Spleen (tissue), 11 donors: Measurements from ENCODE around the gene KDR. TPM values are rescaled to one million over a fixed set of nuclear protein-coding genes. Genes with fewer than 3 reads are reported as not detected.

Source experiments
- DNase-seq: peaks from one replicate; pipeline ENCODE4 v3.0.0-alpha.2; 2020
- H3K27ac ChIP-seq, 8 donors: fragments of 200-600 bp; sonication (generic) in 7 of 8; 1 replicate in 4 of 8; 2 replicates in 4 of 8; pipeline versions ENCODE4 v1.5.0 to v1.8.0; 2016 to 2021; ENCODE audit warnings: inconsistent platforms in 4 of 8, mild to moderate bottlenecking in 4 of 8, moderate library complexity in 1 of 8
- H3K27me3 ChIP-seq, 7 donors: fragments of 200-600 bp; sonication (generic) in 6 of 7; replicated peaks in 1 of 7; 1 replicate in 4 of 7; 2 replicates in 3 of 7; pipeline versions ENCODE4 v1.5.0 to v1.8.0; 2016 to 2021; ENCODE audit warnings: inconsistent platforms in 3 of 7, mild to moderate bottlenecking in 1 of 7
- H3K36me3 ChIP-seq, 6 donors: fragments of 200-600 bp; sonication (generic) in 5 of 6; 1 replicate in 4 of 6; 2 replicates in 2 of 6; pipeline versions ENCODE4 v1.5.0 to v1.8.0; 2016 to 2021; ENCODE audit warnings: inconsistent platforms in 2 of 6
- H3K4me1 ChIP-seq, 6 donors: fragments of 200-600 bp; sonication (generic) in 5 of 6; 1 replicate in 3 of 6; 2 replicates in 3 of 6; pipeline versions ENCODE4 v1.5.0 to v1.8.0; 2016 to 2021; ENCODE audit warnings: inconsistent platforms in 3 of 6
- H3K4me3 ChIP-seq, 8 donors: fragments of 200-600 bp; sonication (generic) in 7 of 8; 1 replicate in 4 of 8; 2 replicates in 4 of 8; pipeline versions ENCODE4 v1.5.0 to v1.8.0; 2016 to 2021; ENCODE audit warnings: inconsistent platforms in 4 of 8, mild to moderate bottlenecking in 4 of 8, moderate library complexity in 2 of 8
- H3K9me3 ChIP-seq, 8 donors: fragments of 200-600 bp; sonication (generic) in 7 of 8; 1 replicate in 4 of 8; 2 replicates in 4 of 8; pipeline versions ENCODE4 v1.5.0 to v1.8.0; 2016 to 2021; ENCODE audit warnings: inconsistent platforms in 4 of 8
- POLR2A ChIP-seq, 3 donors: fragments of 450-650 bp; IDR thresholded peaks; one replicate each; pipeline ENCODE4 v1.5.1; 2017; ENCODE audit warnings: antibody characterized with exemption in 3 of 3, mild to moderate bottlenecking in 1 of 3
- POLR2AphosphoS5 ChIP-seq, 3 donors: sonication (generic); formaldehyde crosslinking; IDR thresholded peaks; one replicate each; pipeline ENCODE4 v1.5.1; 2017; ENCODE audit warnings: antibody characterized with exemption in 3 of 3
- WGBS, 5 donors: extraction: QIAGEN DNeasy Blood & Tissue Kit in 3 of 5; methylation state at CpG; one replicate each; pipeline versions ENCODE4 v1.1.5 to v1.1.7; 2013 to 2018; 5-methylcytosine and 5-hydroxymethylcytosine counted together
- intact Hi-C: fragments of 100-400 bp; cut with DNase I; formaldehyde crosslinking; loops from one replicate; pipeline ENCODE4 v1.15.0; 2023; ENCODE audit warnings: low total_unique reads
- polyA plus RNA-seq, 3 donors: library from polyadenylated mRNA; stranded (reverse); fragments of 200-250 nt; gene quantifications; one replicate each; pipeline ENCODE4 v1.2.1, GENCODE V29; 2013
- total RNA-seq, 7 donors: library from RNA; depleted of rRNA in 3 of 7; stranded (reverse); fragments of >200 nt in 3 of 7; fragmentation: NEBNext Ultra II Directional in 4 of 7; extraction: Animal tissue kit (Norgen Biotek cat#: 25700) in 4 of 7; gene quantifications; one replicate each; pipeline versions ENCODE4 v1.1.0 to v1.2.1, GENCODE V29; 2016 to 2021
- TF ChIP-seq, protein P1 (sequence below), 11 experiments: fragments of 200-600 bp in 7 of 11; fragments of 450-650 bp in 4 of 11; sonication (generic) in 4 of 11; IDR thresholded peaks in 8 of 11; conservative IDR thresholded peaks in 3 of 11; 1 replicate in 7 of 11; 2 replicates in 4 of 11; pipeline versions ENCODE4 v1.4.0 to v1.8.0; 2016 to 2021; ENCODE audit warnings: antibody characterized with exemption in 11 of 11, inconsistent platforms in 4 of 11, mild to moderate bottlenecking in 1 of 11
- donor health status: healthy with polysubstance abuse.
- donor health status: DM: no; HTN: no; CAD: no; lungs with moderate emphysema.
- donor health status: DM: no; HTN: no; CAD: no.
- donor health status: Bipolar disorder and iron deficiency.
- donor health status: healthy.
- donor health status: DM: no; HTN: no; CAD: no.
- donor health status: DM: yes; HTN: yes; CAD: no.

Gene KDR
- total and polyA plus RNA-seq, 10 donors, result 1.2 to 25.0 (median 19.0) TPM

DNA sequence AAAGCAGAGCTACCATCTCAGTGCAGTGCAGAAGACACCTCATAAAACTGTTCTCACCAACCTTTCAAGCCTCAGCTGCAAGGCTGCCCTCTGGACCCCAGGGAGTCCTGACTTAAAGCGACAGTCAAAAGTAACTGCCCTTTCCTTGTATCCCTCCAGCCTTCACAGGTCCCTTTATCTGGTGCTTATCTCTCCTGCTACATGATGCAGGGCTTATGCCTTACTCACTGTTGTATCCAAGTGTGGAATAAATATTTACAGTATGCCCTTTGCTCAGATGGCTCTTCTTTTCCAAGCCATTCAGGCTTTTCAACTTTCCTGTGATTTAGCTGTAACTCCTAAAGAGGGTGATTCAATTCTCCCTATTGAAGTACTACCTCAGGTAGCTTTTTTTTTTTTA is 92.6 kb downstream of the KDR start:
- 84 to 100% (median 93%) methylated on average over 1 of the region's 1 CpG for WGBS, 5 donors
- H3K9me3 ChIP-seq, result no peaks in the 10 kb centered on the region
- DNase-seq, result no peak
- no peaks in the 10 kb centered on the region for H3K4me1 ChIP-seq
- H3K27me3 ChIP-seq, result peaks cover 0 to 21% (median 0%) of the 10 kb centered on the region in 7 donors
- H3K27ac ChIP-seq, result no peak overlapping the region
- intact Hi-C loops, result no loop called here
- no peaks in the 10 kb centered on the region for H3K36me3 ChIP-seq
- TF ChIP-seq, protein P1, sequence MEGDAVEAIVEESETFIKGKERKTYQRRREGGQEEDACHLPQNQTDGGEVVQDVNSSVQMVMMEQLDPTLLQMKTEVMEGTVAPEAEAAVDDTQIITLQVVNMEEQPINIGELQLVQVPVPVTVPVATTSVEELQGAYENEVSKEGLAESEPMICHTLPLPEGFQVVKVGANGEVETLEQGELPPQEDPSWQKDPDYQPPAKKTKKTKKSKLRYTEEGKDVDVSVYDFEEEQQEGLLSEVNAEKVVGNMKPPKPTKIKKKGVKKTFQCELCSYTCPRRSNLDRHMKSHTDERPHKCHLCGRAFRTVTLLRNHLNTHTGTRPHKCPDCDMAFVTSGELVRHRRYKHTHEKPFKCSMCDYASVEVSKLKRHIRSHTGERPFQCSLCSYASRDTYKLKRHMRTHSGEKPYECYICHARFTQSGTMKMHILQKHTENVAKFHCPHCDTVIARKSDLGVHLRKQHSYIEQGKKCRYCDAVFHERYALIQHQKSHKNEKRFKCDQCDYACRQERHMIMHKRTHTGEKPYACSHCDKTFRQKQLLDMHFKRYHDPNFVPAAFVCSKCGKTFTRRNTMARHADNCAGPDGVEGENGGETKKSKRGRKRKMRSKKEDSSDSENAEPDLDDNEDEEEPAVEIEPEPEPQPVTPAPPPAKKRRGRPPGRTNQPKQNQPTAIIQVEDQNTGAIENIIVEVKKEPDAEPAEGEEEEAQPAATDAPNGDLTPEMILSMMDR (IDR thresholded peaks at IDR 0.05 in 8 of 11, conservative IDR thresholded peaks at IDR 0.05 in 3 of 11), result no peak
- TF ChIP-seq POLR2A (IDR thresholded peaks at IDR 0.05) (no peak), POLR2AphosphoS5 (IDR thresholded peaks at IDR 0.05) (no peak)
- no peak overlapping the region for H3K4me3 ChIP-seq

DNA sequence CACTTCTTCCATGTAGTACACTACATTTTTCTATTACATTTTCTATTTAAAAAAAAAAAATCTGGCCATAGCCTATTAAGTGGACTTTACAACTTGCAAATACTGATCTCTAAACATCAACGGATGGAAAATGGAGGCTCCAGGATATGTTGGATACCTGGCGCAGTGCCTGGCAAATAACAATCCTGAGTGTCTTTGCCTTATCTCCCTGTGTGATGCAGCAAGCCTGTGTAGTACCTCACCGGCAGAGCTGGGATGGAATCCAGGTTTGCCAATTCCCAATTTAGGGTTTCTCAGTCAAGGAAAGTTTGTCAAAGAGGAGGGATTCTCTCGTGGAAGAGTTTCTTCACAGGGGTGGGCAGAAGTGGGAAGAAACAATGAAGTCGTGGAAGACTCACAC is 93.2 kb downstream of the KDR start:
- no peaks in the 10 kb centered on the region for H3K36me3 ChIP-seq
- no peaks in the 10 kb centered on the region for H3K4me1 ChIP-seq
- TF ChIP-seq POLR2AphosphoS5 (IDR thresholded peaks at IDR 0.05) (no peak), POLR2A (IDR thresholded peaks at IDR 0.05) (no peak)
- TF ChIP-seq, protein P1 (IDR thresholded peaks at IDR 0.05 in 8 of 11, conservative IDR thresholded peaks at IDR 0.05 in 3 of 11), result no peak
- no peak overlapping the region for H3K4me3 ChIP-seq
- H3K27ac ChIP-seq, result no peak overlapping the region
- peaks cover 0 to 21% (median 0%) of the 10 kb centered on the region in 7 donors for H3K27me3 ChIP-seq
- no peaks in the 10 kb centered on the region for H3K9me3 ChIP-seq
- 82 to 90% (median 87%) methylated on average over 5 of the region's 5 CpGs for WGBS, 5 donors
- DNase-seq, result no peak
- intact Hi-C loops, result no loop called here

DNA sequence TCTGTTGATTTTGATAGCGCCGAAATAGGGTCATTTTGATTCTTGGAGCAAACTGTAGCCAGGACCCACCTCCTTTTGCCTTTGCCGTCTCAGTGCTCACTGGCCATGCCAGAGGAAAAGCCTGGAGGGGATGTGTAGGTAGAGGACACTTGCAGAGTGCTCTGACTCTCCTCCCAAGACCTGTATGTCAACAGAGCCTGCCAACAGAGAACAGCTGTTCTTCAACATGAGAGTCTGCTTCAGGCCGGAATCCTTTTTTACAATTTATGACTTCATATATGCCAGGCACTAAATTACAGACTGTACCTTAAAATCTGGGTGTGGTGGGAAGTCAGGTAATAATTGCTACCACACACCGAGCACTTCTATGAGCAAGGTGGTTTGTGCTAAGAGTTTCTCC is 94.2 kb downstream of the KDR start:
- H3K27me3 ChIP-seq, result peaks cover 0 to 21% (median 0%) of the 10 kb centered on the region in 7 donors
- no peak overlapping the region for H3K4me3 ChIP-seq
- 82 to 94% (median 90%) methylated on average over 5 of the region's 5 CpGs for WGBS, 5 donors
- no peak overlapping the region for H3K27ac ChIP-seq
- intact Hi-C loops, result no loop called here
- no peaks in the 10 kb centered on the region for H3K4me1 ChIP-seq
- H3K36me3 ChIP-seq, result no peaks in the 10 kb centered on the region
- TF ChIP-seq, protein P1 (IDR thresholded peaks at IDR 0.05 in 8 of 11, conservative IDR thresholded peaks at IDR 0.05 in 3 of 11), result no peak
- TF ChIP-seq POLR2A (IDR thresholded peaks at IDR 0.05) (no peak), POLR2AphosphoS5 (IDR thresholded peaks at IDR 0.05) (no peak)
- DNase-seq, result no peak
- H3K9me3 ChIP-seq, result no peaks in the 10 kb centered on the region

DNA sequence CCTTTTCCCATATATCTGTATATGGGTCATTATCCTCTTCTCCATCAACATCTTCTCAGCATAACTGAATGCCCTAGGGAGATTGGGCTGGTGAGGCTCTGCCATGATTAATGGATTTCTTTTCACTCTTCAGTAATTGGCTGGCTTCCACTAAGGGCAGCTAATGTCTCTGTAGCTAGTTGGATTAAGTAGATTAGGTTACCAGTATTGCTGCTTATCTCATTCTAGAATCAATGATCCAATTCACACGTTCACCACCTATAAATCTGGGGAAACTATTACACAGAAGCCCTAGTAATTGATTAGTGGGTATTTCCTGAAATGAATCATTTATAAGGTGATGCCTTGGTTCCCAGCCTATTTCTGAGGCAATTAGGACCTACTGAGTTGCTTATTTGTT is 94.8 kb downstream of the KDR start:
- intact Hi-C loops, result no loop called here
- Histone ChIP-seq H3K4me3 (no peak overlapping the region), H3K4me1 (no peaks in the 10 kb centered on the region), H3K27ac (no peak overlapping the region), H3K27me3 (peaks cover 0 to 21% (median 0%) of the 10 kb centered on the region in 7 donors), H3K36me3 (no peaks in the 10 kb centered on the region), H3K9me3 (no peaks in the 10 kb centered on the region)
- WGBS, 5 donors, result 50 to 74% (median 63%) methylated on average over 1 of the region's 1 CpG
- DNase-seq, result no peak
- TF ChIP-seq, protein P1 (IDR thresholded peaks at IDR 0.05 in 8 of 11, conservative IDR thresholded peaks at IDR 0.05 in 3 of 11), result no peak
- TF ChIP-seq POLR2A (IDR thresholded peaks at IDR 0.05), result no peak
- TF ChIP-seq POLR2AphosphoS5 (IDR thresholded peaks at IDR 0.05), result no peak
